ENCODE results near the gene INVS. TPM values are rescaled to one million over a fixed set of nuclear protein-coding genes. Genes with fewer than 3 reads are reported as not detected.

INVS gene
- total and polyA plus RNA-seq, 4 donors: 11.8 to 33.1 (median 19.2) TPM

DNA sequence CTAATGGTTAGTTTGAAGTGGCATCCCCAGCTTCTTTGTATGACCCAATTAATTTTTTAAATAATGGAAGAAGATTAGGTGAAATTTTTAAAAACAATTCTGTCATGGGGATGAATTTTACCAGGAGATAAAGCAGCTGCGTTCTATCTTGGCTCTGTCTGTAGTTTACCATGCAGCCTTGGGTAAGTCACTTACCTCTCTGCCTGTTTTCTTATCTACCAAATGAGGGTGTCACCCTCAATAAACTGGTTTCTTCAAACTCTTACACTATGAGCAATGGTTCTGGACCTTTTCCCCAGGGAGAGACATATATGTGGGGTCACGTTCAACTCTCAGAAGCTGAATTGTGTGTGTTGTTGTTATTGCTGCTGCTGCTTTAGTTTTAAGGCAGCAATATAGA, 182.0 kb downstream of the INVS start:
- Histone ChIP-seq H3K27me3 (ENCODE audit: control insufficient read depth, insufficient read depth, low read length) (no peaks in the 10 kb centered on the region), H3K4me1 (ENCODE audit: control insufficient read depth, insufficient read depth, low read length) (no peaks in the 10 kb centered on the region), H3K9me3 (ENCODE audit: control insufficient read depth, insufficient read depth, low read length) (peaks cover 3% of the 10 kb centered on the region), H3K27ac (ENCODE audit: low read depth, low read length) (no peak overlapping the region), H3K36me3 (ENCODE audit: control insufficient read depth, insufficient read depth, low read length) (peaks cover 4% of the 10 kb centered on the region), H3K4me3 (ENCODE audit: low read depth, low read length) (no peak overlapping the region)
- DNase-seq (ENCODE audit: low read depth in 4 of 6, low spot score in 6 of 6): no peak
- no CpG with 5 or more reads among the region's 2 CpGs for WGBS (ENCODE audit: insufficient coverage)

DNA sequence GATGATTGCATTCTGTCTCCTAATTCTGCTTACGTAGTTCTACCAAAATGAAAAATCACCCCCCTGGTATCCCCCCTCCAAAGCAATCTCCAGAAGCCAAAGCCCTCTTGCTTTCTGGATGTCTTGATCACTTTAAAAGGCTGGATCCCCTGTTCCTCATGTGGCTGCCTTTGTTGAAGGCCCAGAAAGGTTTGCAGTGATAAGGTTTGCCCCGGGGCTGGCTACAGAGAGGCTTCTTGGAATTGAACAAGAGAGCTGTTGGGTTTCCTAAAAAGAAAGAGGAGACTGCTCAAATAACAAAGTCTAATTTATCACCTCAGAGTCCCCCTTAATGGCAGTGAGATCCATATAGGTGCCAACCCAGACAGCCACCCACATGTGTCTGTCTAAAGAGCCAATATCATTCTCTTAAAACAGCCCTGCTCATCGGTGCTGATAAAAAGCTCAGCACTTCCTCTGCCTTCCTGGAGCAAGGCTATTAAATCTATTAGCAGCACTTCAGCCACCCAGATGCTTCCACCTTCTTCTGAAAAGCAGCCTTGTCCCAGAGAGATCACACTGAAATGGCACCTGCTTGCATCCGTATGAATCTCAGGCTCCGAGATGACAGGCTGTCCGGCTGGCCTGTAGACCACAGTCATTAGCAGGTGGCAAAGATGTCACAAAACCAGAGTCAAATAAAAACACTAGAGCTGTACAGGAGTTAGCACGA, 182.8 kb downstream of the INVS start:
- Histone ChIP-seq H3K4me3 (ENCODE audit: low read depth, low read length) (no peak overlapping the region), H3K36me3 (ENCODE audit: control insufficient read depth, insufficient read depth, low read length) (peaks cover 4% of the 10 kb centered on the region), H3K4me1 (ENCODE audit: control insufficient read depth, insufficient read depth, low read length) (no peaks in the 10 kb centered on the region), H3K27ac (ENCODE audit: low read depth, low read length) (no peak overlapping the region), H3K27me3 (ENCODE audit: control insufficient read depth, insufficient read depth, low read length) (no peaks in the 10 kb centered on the region), H3K9me3 (ENCODE audit: control insufficient read depth, insufficient read depth, low read length) (peaks cover 3% of the 10 kb centered on the region)
- WGBS (ENCODE audit: insufficient coverage): 54% methylated on average over 4 of the region's 7 CpGs
- no peak for DNase-seq (ENCODE audit: low read depth in 4 of 6, low spot score in 6 of 6)

DNA sequence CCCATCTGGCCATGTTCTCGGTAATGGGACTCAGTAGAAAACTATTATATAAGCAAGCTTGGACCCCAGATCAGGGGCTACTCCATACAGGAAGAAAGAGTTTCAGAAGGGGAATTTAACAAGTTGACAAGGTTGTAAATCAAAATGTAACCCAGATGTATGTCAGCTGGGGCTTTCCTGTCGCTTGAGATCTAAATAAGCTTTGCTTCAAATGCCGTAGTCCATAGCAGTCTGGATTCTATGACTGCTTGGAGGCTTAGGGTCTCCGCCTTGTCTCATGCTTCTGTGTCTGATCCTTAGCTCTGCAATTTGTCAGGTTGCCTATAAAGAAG, 183.3 kb downstream of the INVS start:
- H3K9me3 ChIP-seq (ENCODE audit: control insufficient read depth, insufficient read depth, low read length): peaks cover 3% of the 10 kb centered on the region
- no peaks in the 10 kb centered on the region for H3K27me3 ChIP-seq (ENCODE audit: control insufficient read depth, insufficient read depth, low read length)
- peaks cover 4% of the 10 kb centered on the region for H3K36me3 ChIP-seq (ENCODE audit: control insufficient read depth, insufficient read depth, low read length)
- WGBS (ENCODE audit: insufficient coverage): 93% methylated on average over 3 of the region's 4 CpGs
- no peak for DNase-seq (ENCODE audit: low read depth in 4 of 6, low spot score in 6 of 6)
- H3K27ac ChIP-seq (ENCODE audit: low read depth, low read length): no peak overlapping the region
- no peaks in the 10 kb centered on the region for H3K4me1 ChIP-seq (ENCODE audit: control insufficient read depth, insufficient read depth, low read length)
- no peak overlapping the region for H3K4me3 ChIP-seq (ENCODE audit: low read depth, low read length)

DNA sequence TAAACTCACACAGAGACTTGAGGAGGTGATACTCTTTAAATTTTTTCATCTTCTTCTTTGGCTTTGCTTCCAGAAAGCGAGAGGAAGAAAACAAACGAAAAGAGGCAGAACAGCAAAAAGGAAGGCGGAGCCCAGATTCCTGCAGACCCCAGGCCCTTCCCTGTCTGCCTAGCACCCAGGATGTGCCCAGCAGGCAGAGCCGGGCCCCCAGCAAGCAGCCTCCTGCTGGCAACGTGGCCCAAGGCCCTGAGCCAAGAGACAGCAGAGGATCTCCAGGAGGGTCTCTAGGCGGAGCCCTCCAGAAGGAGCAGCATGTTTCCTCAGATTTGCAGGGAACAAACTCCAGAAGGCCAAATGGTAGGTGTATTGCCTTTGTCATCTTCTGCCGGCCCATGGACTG, 185.2 kb downstream of the INVS start:
- Histone ChIP-seq H3K27ac (ENCODE audit: low read depth, low read length) (no peak overlapping the region), H3K36me3 (ENCODE audit: control insufficient read depth, insufficient read depth, low read length) (peaks cover 4% of the 10 kb centered on the region), H3K4me3 (ENCODE audit: low read depth, low read length) (no peak overlapping the region), H3K9me3 (ENCODE audit: control insufficient read depth, insufficient read depth, low read length) (peaks cover 3% of the 10 kb centered on the region), H3K27me3 (ENCODE audit: control insufficient read depth, insufficient read depth, low read length) (no peaks in the 10 kb centered on the region), H3K4me1 (ENCODE audit: control insufficient read depth, insufficient read depth, low read length) (no peaks in the 10 kb centered on the region)
- WGBS (ENCODE audit: insufficient coverage): 85% methylated on average over 6 of the region's 7 CpGs
- no peak for DNase-seq (ENCODE audit: low read depth in 4 of 6, low spot score in 6 of 6)

DNA sequence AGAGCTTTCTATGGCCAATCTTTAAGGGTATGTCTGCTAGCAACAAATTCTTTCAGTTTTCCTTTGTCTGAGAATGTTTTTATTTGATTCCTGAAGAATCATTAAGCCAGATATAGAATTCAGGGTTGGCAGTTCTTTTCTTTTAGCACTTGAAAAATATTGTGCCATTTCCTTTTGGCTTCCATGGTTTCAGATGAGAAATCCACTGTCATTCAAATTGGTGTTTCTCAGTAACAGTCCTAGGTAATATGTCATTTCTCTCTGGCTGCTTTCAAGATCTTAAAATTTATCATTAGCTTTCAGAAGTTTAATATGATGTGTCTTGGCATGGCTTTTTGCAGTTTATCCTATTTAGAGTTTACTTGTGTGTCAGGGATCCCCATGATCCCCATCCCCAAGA, 186.0 kb downstream of the INVS start:
- H3K36me3 ChIP-seq (ENCODE audit: control insufficient read depth, insufficient read depth, low read length): peaks cover 4% of the 10 kb centered on the region

DNA sequence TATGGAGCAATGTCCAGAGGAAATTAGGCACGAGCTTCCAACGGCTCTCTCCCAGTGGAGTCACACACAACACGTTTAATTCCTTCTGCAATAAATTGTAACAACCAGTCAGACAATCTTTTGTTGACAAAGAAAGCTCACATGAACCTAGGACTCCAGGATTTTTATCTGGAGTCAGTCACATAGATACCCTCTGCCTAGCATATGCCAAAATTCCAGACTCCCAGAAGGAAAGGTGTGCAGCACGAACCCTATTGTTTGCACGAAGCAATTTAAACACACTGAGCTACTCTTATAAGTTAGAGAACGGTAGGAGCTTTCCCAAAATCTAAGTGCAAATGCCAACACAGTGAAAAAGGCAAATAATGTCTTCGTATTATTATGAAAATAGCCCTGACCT, 186.6 kb downstream of the INVS start:
- 100% methylated on average over 3 of the region's 7 CpGs for WGBS (ENCODE audit: insufficient coverage)
- Histone ChIP-seq H3K9me3 (ENCODE audit: control insufficient read depth, insufficient read depth, low read length) (peaks cover 3% of the 10 kb centered on the region), H3K27ac (ENCODE audit: low read depth, low read length) (no peak overlapping the region), H3K27me3 (ENCODE audit: control insufficient read depth, insufficient read depth, low read length) (no peaks in the 10 kb centered on the region), H3K36me3 (ENCODE audit: control insufficient read depth, insufficient read depth, low read length) (peaks cover 8% of the 10 kb centered on the region), H3K4me1 (ENCODE audit: control insufficient read depth, insufficient read depth, low read length) (no peaks in the 10 kb centered on the region), H3K4me3 (ENCODE audit: low read depth, low read length) (no peak overlapping the region)
- no peak for DNase-seq (ENCODE audit: low read depth in 4 of 6, low spot score in 6 of 6)

More for the DNA sequence above, 186.0 kb downstream of the INVS start:
- no peak for DNase-seq (ENCODE audit: low read depth in 4 of 6, low spot score in 6 of 6)
- Histone ChIP-seq H3K27ac (ENCODE audit: low read depth, low read length) (no peak overlapping the region), H3K4me1 (ENCODE audit: control insufficient read depth, insufficient read depth, low read length) (no peaks in the 10 kb centered on the region), H3K9me3 (ENCODE audit: control insufficient read depth, insufficient read depth, low read length) (peaks cover 3% of the 10 kb centered on the region), H3K4me3 (ENCODE audit: low read depth, low read length) (no peak overlapping the region), H3K27me3 (ENCODE audit: control insufficient read depth, insufficient read depth, low read length) (no peaks in the 10 kb centered on the region)

DNA sequence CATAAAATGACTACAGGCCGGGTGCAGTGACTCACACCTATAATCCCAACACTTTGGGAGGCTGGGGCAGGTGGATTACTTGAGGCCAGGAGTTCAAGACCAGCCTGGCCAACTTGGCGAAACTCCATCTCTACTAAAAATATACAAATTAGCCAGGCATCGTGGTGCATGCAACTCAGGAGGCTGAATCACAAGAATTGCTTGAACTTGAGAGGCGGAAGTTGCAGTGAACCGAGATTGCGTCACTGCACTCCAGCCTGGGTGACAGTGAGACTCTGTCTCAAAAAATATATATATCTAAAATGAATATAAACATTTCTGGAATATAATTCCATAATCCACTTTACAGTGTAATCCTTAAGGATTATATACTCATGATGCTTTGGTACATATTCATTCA, 187.2 kb downstream of the INVS start:
- Histone ChIP-seq H3K9me3 (ENCODE audit: control insufficient read depth, insufficient read depth, low read length) (peaks cover 3% of the 10 kb centered on the region), H3K27me3 (ENCODE audit: control insufficient read depth, insufficient read depth, low read length) (no peaks in the 10 kb centered on the region), H3K36me3 (ENCODE audit: control insufficient read depth, insufficient read depth, low read length) (peaks cover 12% of the 10 kb centered on the region), H3K4me1 (ENCODE audit: control insufficient read depth, insufficient read depth, low read length) (no peaks in the 10 kb centered on the region), H3K27ac (ENCODE audit: low read depth, low read length) (no peak overlapping the region), H3K4me3 (ENCODE audit: low read depth, low read length) (no peak overlapping the region)
- 100% methylated on average over 2 of the region's 6 CpGs for whole genome bisulfite sequencing (ENCODE audit: insufficient coverage)
- no peak for DNase-seq (ENCODE audit: low read depth in 4 of 6, low spot score in 6 of 6)

DNA sequence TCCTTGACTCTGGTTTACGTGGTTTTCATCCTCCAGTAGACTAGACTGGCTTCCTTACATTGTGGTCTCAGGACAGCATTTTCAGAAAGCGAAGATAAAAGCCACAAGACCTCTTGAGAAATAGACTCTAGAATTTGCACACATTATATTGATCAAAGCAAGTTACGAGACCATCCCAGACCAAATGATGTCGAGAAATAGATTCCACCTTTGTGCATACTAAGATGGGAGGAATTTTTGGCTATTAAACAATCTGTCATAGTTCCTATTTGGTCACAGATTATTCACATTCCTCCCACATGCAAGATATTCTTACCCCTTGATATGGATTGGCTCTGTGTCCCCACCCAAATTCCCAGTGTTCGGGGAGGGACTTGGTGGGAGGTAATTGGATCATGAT, 188.1 kb downstream of the INVS start:
- no peaks in the 10 kb centered on the region for H3K27me3 ChIP-seq (ENCODE audit: control insufficient read depth, insufficient read depth, low read length)
- no peak overlapping the region for H3K4me3 ChIP-seq (ENCODE audit: low read depth, low read length)
- DNase-seq (ENCODE audit: low read depth in 4 of 6, low spot score in 6 of 6): no peak
- H3K27ac ChIP-seq (ENCODE audit: low read depth, low read length): no peak overlapping the region
- 83% methylated on average over 1 of the region's 5 CpGs for WGBS (ENCODE audit: insufficient coverage)
- peaks cover 13% of the 10 kb centered on the region for H3K36me3 ChIP-seq (ENCODE audit: control insufficient read depth, insufficient read depth, low read length)
- no peaks in the 10 kb centered on the region for H3K4me1 ChIP-seq (ENCODE audit: control insufficient read depth, insufficient read depth, low read length)
- peaks cover 3% of the 10 kb centered on the region for H3K9me3 ChIP-seq (ENCODE audit: control insufficient read depth, insufficient read depth, low read length)

DNA sequence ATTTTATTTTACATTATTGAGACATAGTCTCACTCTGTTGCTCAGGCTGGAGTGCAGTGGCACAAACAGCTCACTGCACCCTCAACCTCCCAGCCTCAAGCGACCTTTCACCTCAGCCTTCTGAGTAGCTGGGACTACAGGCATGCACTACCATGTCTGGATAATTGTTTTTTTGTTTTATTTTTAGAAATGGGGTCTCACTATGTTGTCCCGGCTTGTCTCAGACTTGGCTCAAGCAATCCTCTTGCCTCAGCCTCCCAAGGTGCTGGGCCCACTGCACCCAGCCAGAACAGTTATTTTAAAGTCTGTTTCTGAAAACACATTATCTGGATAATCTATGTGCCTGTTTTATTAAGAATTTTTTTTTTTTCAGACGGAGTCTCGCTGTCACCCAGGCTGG, 191.7 kb downstream of the INVS start:
- no peak for DNase-seq (ENCODE audit: low read depth in 4 of 6, low spot score in 6 of 6)
- Histone ChIP-seq H3K27ac (ENCODE audit: low read depth, low read length) (no peak overlapping the region), H3K9me3 (ENCODE audit: control insufficient read depth, insufficient read depth, low read length) (no peaks in the 10 kb centered on the region), H3K36me3 (ENCODE audit: control insufficient read depth, insufficient read depth, low read length) (peaks cover 25% of the 10 kb centered on the region), H3K27me3 (ENCODE audit: control insufficient read depth, insufficient read depth, low read length) (no peaks in the 10 kb centered on the region), H3K4me3 (ENCODE audit: low read depth, low read length) (no peak overlapping the region), H3K4me1 (ENCODE audit: control insufficient read depth, insufficient read depth, low read length) (no peaks in the 10 kb centered on the region)
- 83% methylated on average over 1 of the region's 4 CpGs for WGBS (ENCODE audit: insufficient coverage)

DNA sequence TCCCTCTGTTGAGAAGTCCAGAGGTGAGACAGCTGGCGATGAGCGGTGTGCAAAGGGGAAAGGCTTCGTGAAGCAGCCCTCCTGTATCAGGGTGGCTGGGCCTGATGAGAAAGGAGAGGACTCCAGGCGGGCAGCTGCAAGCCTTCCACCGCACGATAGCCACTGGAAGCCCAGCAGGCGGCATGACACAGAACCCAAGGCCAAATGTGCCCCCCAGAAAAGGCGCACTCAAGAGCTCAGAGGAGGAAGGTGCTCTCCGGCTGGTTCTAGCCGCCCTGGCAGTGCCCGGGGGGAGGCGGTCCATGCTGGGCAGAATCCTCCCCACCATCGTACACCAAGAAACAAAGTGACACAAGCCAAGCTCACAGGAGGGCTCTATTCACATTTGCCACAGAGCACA, 193.4 kb downstream of the INVS start:
- 94% methylated on average over 10 of the region's 13 CpGs for WGBS (ENCODE audit: insufficient coverage)
- no peak overlapping the region for H3K27ac ChIP-seq (ENCODE audit: low read depth, low read length)
- no peaks in the 10 kb centered on the region for H3K4me1 ChIP-seq (ENCODE audit: control insufficient read depth, insufficient read depth, low read length)
- no peaks in the 10 kb centered on the region for H3K27me3 ChIP-seq (ENCODE audit: control insufficient read depth, insufficient read depth, low read length)
- H3K9me3 ChIP-seq (ENCODE audit: control insufficient read depth, insufficient read depth, low read length): no peaks in the 10 kb centered on the region
- peaks cover 28% of the 10 kb centered on the region for H3K36me3 ChIP-seq (ENCODE audit: control insufficient read depth, insufficient read depth, low read length)
- H3K4me3 ChIP-seq (ENCODE audit: low read depth, low read length): no peak overlapping the region
- DNase-seq (ENCODE audit: low read depth in 4 of 6, low spot score in 6 of 6): no peak
